ENCODE data around the gene ZNF462.

Gene ZNF462

GRCh38 chr9:106880863-106881262 lies 17.9 kb downstream of the ZNF462 start:
- peaks cover 22% of the 10 kb centered on the region for H3K4me1 ChIP-seq (ENCODE audit: control insufficient read depth, insufficient read depth, low read length)

DNA sequence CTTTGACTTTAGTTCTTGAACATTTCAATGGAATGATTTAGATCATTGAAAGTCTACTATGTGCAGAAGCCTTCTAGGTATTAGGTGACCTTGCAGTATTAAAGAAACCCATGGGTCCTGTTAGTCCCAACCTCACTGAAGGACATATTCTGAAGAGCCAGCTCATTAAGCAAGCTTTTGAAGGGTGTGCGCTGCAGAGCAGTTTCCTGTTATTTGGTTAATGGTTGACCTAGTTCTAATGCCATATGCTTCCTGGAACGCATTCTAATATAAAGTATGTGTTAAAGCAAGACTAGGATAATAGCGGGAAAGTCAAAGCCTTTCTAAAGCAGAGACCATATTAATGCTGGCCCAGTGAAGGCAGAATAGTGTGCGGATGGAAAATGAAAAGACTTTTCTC lies 20.1 kb downstream of the ZNF462 start:
- H3K27me3 ChIP-seq (ENCODE audit: control insufficient read depth, insufficient read depth, low read length): no peaks in the 10 kb centered on the region
- H3K4me3 ChIP-seq (ENCODE audit: low read length): peak overlapping the region; percentile 12
- H3K36me3 ChIP-seq (ENCODE audit: control insufficient read depth, insufficient read depth, low read length): no peaks in the 10 kb centered on the region
- H3K9me3 ChIP-seq (ENCODE audit: control insufficient read depth, low read length): no peaks in the 10 kb centered on the region
- H3K4me1 ChIP-seq (ENCODE audit: control insufficient read depth, insufficient read depth, low read length): peaks cover 24% of the 10 kb centered on the region
- H3K9ac ChIP-seq (ENCODE audit: low read length): no peak overlapping the region

More at GRCh38 chr9:106880863-106881262, 17.9 kb downstream of the ZNF462 start:
- H3K4me3 ChIP-seq (ENCODE audit: low read length): no peak overlapping the region
- H3K9ac ChIP-seq (ENCODE audit: low read length): no peak overlapping the region
- no peaks in the 10 kb centered on the region for H3K27me3 ChIP-seq (ENCODE audit: control insufficient read depth, insufficient read depth, low read length)
- H3K9me3 ChIP-seq (ENCODE audit: control insufficient read depth, low read length): no peaks in the 10 kb centered on the region
- H3K36me3 ChIP-seq (ENCODE audit: control insufficient read depth, insufficient read depth, low read length): no peaks in the 10 kb centered on the region

- Histone ChIP-seq H3K27me3 (ENCODE audit: control insufficient read depth, insufficient read depth, low read length) (no peaks in the 10 kb centered on the region), H3K4me1 (ENCODE audit: control insufficient read depth, insufficient read depth, low read length) (peaks cover 24% of the 10 kb centered on the region), H3K4me3 (ENCODE audit: low read length) (peak overlapping the region; percentile 12), H3K9me3 (ENCODE audit: control insufficient read depth, low read length) (no peaks in the 10 kb centered on the region), H3K36me3 (ENCODE audit: control insufficient read depth, insufficient read depth, low read length) (no peaks in the 10 kb centered on the region), H3K9ac (ENCODE audit: low read length) (no peak overlapping the region)
These were observed 20.7 kb downstream of the ZNF462 start for GRCh38 chr9:106883626-106884190.

DNA sequence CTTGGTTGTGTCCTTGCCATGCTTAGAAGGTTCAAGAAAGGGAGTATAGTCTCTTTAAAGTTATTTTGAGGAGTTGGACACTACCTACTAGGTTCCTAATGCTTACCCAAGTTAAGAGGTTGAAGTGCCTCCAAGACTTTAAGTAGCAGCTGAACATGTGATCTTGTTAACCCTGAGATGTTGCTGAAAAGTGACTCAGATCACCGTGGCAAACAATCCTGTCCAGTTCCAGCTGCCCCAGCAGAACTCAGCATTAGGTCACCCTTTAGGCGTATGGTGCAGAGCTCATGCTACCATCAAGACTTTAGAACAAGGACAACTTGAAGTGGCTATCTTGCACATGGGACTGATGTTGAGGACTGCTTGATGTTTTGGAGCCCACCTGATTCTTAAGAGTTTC lies 22.5 kb downstream of the ZNF462 start:
- no peaks in the 10 kb centered on the region for H3K36me3 ChIP-seq (ENCODE audit: control insufficient read depth, insufficient read depth, low read length)
- no peaks in the 10 kb centered on the region for H3K27me3 ChIP-seq (ENCODE audit: control insufficient read depth, insufficient read depth, low read length)
- H3K9ac ChIP-seq (ENCODE audit: low read length): no peak overlapping the region
- no peaks in the 10 kb centered on the region for H3K9me3 ChIP-seq (ENCODE audit: control insufficient read depth, low read length)
- peaks cover 39% of the 10 kb centered on the region for H3K4me1 ChIP-seq (ENCODE audit: control insufficient read depth, insufficient read depth, low read length)
- no peak overlapping the region for H3K4me3 ChIP-seq (ENCODE audit: low read length)

GRCh38 chr9:106886111-106887046 lies 23.4 kb downstream of the ZNF462 start:
- H3K9ac ChIP-seq (ENCODE audit: low read length): no peak overlapping the region
- no peaks in the 10 kb centered on the region for H3K36me3 ChIP-seq (ENCODE audit: control insufficient read depth, insufficient read depth, low read length)
- no peaks in the 10 kb centered on the region for H3K9me3 ChIP-seq (ENCODE audit: control insufficient read depth, low read length)
- peaks cover 39% of the 10 kb centered on the region for H3K4me1 ChIP-seq (ENCODE audit: control insufficient read depth, insufficient read depth, low read length)
- H3K27me3 ChIP-seq (ENCODE audit: control insufficient read depth, insufficient read depth, low read length): no peaks in the 10 kb centered on the region
- H3K4me3 ChIP-seq (ENCODE audit: low read length): no peak overlapping the region

- Histone ChIP-seq H3K36me3 (ENCODE audit: control insufficient read depth, insufficient read depth, low read length) (no peaks in the 10 kb centered on the region), H3K4me1 (ENCODE audit: control insufficient read depth, insufficient read depth, low read length) (peaks cover 39% of the 10 kb centered on the region), H3K4me3 (ENCODE audit: low read length) (no peak overlapping the region), H3K9ac (ENCODE audit: low read length) (no peak overlapping the region), H3K9me3 (ENCODE audit: control insufficient read depth, low read length) (no peaks in the 10 kb centered on the region), H3K27me3 (ENCODE audit: control insufficient read depth, insufficient read depth, low read length) (no peaks in the 10 kb centered on the region)
These were observed 24.1 kb downstream of the ZNF462 start for GRCh38 chr9:106887066-106887465.

- Histone ChIP-seq H3K27me3 (ENCODE audit: control insufficient read depth, insufficient read depth, low read length) (no peaks in the 10 kb centered on the region), H3K4me1 (ENCODE audit: control insufficient read depth, insufficient read depth, low read length) (peaks cover 24% of the 10 kb centered on the region), H3K36me3 (ENCODE audit: control insufficient read depth, insufficient read depth, low read length) (no peaks in the 10 kb centered on the region), H3K4me3 (ENCODE audit: low read length) (no peak overlapping the region), H3K9me3 (ENCODE audit: control insufficient read depth, low read length) (no peaks in the 10 kb centered on the region), H3K9ac (ENCODE audit: low read length) (no peak overlapping the region)
These were observed 26.2 kb downstream of the ZNF462 start for GRCh38 chr9:106889061-106889590.

GRCh38 chr9:106890608-106891007 lies 27.6 kb downstream of the ZNF462 start:
- H3K36me3 ChIP-seq (ENCODE audit: control insufficient read depth, insufficient read depth, low read length): no peaks in the 10 kb centered on the region
- H3K9me3 ChIP-seq (ENCODE audit: control insufficient read depth, low read length): no peaks in the 10 kb centered on the region
- peaks cover 20% of the 10 kb centered on the region for H3K4me1 ChIP-seq (ENCODE audit: control insufficient read depth, insufficient read depth, low read length)
- no peak overlapping the region for H3K9ac ChIP-seq (ENCODE audit: low read length)
- no peak overlapping the region for H3K4me3 ChIP-seq (ENCODE audit: low read length)
- H3K27me3 ChIP-seq (ENCODE audit: control insufficient read depth, insufficient read depth, low read length): no peaks in the 10 kb centered on the region

DNA sequence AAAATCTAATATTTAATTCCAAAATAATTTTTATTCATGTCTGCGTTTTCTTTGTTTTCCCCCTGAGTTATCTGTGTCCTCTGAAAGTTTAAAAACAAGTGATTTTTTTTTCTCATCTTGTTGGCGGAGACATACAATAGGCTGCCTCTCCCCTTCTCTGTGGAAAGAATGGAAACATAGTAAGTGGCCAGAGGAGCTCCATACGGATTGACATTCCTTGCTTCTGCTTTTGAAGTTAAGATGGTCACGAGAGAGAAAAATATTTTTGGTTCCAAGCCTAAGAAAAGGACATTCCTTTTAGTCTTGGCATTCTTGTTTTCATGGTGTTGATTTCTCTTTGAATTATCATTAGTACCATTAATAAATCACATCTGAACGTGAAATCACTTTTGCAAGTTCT lies 28.3 kb downstream of the ZNF462 start:
- H3K9ac ChIP-seq (ENCODE audit: low read length): no peak overlapping the region
- H3K9me3 ChIP-seq (ENCODE audit: control insufficient read depth, low read length): no peaks in the 10 kb centered on the region
- H3K4me1 ChIP-seq (ENCODE audit: control insufficient read depth, insufficient read depth, low read length): peaks cover 15% of the 10 kb centered on the region
- no peaks in the 10 kb centered on the region for H3K27me3 ChIP-seq (ENCODE audit: control insufficient read depth, insufficient read depth, low read length)
- H3K4me3 ChIP-seq (ENCODE audit: low read length): no peak overlapping the region
- no peaks in the 10 kb centered on the region for H3K36me3 ChIP-seq (ENCODE audit: control insufficient read depth, insufficient read depth, low read length)

GRCh38 chr9:106892632-106893031 lies 29.7 kb downstream of the ZNF462 start:
- Histone ChIP-seq H3K9me3 (ENCODE audit: control insufficient read depth, low read length) (no peaks in the 10 kb centered on the region), H3K27me3 (ENCODE audit: control insufficient read depth, insufficient read depth, low read length) (no peaks in the 10 kb centered on the region), H3K4me1 (ENCODE audit: control insufficient read depth, insufficient read depth, low read length) (peaks cover 15% of the 10 kb centered on the region), H3K9ac (ENCODE audit: low read length) (no peak overlapping the region), H3K4me3 (ENCODE audit: low read length) (no peak overlapping the region), H3K36me3 (ENCODE audit: control insufficient read depth, insufficient read depth, low read length) (no peaks in the 10 kb centered on the region)

DNA sequence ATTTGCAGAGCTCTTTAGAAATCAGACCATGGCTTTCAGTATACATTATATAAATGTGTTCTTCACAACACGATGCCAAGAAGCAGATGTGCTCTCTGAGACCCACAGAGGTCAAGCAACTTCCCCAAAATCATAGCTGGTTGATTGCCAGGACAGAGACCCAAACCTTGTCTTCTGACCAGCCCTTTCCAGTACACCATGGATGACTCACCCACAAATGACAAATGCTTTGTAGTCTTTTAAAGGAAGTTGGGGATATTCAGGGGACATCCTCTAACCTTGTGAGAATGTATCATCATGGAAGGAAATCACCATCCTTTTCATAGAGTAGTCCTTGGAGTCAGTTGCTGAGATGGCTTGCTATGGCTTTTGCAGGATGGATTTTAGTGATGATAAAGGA lies 30.1 kb downstream of the ZNF462 start:
- H3K9ac ChIP-seq (ENCODE audit: low read length): no peak overlapping the region
- H3K4me1 ChIP-seq (ENCODE audit: control insufficient read depth, insufficient read depth, low read length): peaks cover 15% of the 10 kb centered on the region
- no peaks in the 10 kb centered on the region for H3K9me3 ChIP-seq (ENCODE audit: control insufficient read depth, low read length)
- no peak overlapping the region for H3K4me3 ChIP-seq (ENCODE audit: low read length)
- no peaks in the 10 kb centered on the region for H3K36me3 ChIP-seq (ENCODE audit: control insufficient read depth, insufficient read depth, low read length)
- H3K27me3 ChIP-seq (ENCODE audit: control insufficient read depth, insufficient read depth, low read length): no peaks in the 10 kb centered on the region

DNA sequence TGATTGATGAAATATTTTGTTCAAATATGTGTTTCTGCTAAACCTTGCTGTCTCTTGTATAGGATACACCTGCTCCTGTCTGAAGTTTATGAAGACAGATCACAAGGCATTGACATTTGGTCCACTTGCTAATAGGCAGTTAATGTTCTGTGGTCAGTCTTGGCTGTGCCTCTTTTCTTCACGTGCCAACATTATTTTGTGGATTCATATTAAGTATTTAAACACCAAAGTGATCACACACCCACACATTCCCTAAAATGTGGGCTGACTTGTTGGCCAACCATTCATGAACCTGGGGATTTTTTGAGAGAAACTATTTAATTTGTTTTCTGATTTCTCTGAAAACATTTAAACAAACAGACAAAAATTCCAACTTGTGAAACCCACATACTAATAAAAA lies 33.7 kb downstream of the ZNF462 start:
- H3K27me3 ChIP-seq (ENCODE audit: control insufficient read depth, insufficient read depth, low read length): no peaks in the 10 kb centered on the region

More for the DNA sequence above, 33.7 kb downstream of the ZNF462 start:
- no peak overlapping the region for H3K9ac ChIP-seq (ENCODE audit: low read length)
- H3K9me3 ChIP-seq (ENCODE audit: control insufficient read depth, low read length): no peaks in the 10 kb centered on the region
- no peaks in the 10 kb centered on the region for H3K4me1 ChIP-seq (ENCODE audit: control insufficient read depth, insufficient read depth, low read length)
- H3K36me3 ChIP-seq (ENCODE audit: control insufficient read depth, insufficient read depth, low read length): no peaks in the 10 kb centered on the region
- no peak overlapping the region for H3K4me3 ChIP-seq (ENCODE audit: low read length)
